B cell (primary cell): ENCODE measurements around the gene HERC2.
"Not testable (repeated sequence)": the region's sequence is repeated elsewhere in the genome, so short reads cannot be mapped to it uniquely, and the experiment has no call there.

Experiments used
- EZH2 ChIP-seq: IDR thresholded peaks from 2 replicates; pipeline ENCODE4 v1.6.1; 2012; ENCODE audit warnings: borderline replicate concordance, low read depth, mild to moderate bottlenecking, moderate library complexity, low read length; ENCODE audit not compliant: insufficient read depth, poor library complexity, severe bottlenecking
- TF ChIP-seq, protein P1 (sequence below): fragments of 200-600 bp; IDR thresholded peaks from one replicate; pipeline ENCODE4 v1.8.0; 2022; ENCODE audit warnings: antibody characterized with exemption, mild to moderate bottlenecking

- TF ChIP-seq, protein P1, sequence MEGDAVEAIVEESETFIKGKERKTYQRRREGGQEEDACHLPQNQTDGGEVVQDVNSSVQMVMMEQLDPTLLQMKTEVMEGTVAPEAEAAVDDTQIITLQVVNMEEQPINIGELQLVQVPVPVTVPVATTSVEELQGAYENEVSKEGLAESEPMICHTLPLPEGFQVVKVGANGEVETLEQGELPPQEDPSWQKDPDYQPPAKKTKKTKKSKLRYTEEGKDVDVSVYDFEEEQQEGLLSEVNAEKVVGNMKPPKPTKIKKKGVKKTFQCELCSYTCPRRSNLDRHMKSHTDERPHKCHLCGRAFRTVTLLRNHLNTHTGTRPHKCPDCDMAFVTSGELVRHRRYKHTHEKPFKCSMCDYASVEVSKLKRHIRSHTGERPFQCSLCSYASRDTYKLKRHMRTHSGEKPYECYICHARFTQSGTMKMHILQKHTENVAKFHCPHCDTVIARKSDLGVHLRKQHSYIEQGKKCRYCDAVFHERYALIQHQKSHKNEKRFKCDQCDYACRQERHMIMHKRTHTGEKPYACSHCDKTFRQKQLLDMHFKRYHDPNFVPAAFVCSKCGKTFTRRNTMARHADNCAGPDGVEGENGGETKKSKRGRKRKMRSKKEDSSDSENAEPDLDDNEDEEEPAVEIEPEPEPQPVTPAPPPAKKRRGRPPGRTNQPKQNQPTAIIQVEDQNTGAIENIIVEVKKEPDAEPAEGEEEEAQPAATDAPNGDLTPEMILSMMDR = not testable (repeated sequence)
- not testable (repeated sequence) for TF ChIP-seq EZH2
These were observed 13.3 kb downstream of the HERC2 start for GRCh38 chr15:28308718-28309117.
